HepG2 (cell line): ENCODE results near the gene RTN4RL2. TPM values are rescaled to one million over a fixed set of nuclear protein-coding genes. Genes with fewer than 3 reads are reported as not detected.
A peak's percentile ranks its signal among the peaks of the same experiment; 100 is the strongest.

Source experiments
- CBFB ChIP-seq: sonication (generic); formaldehyde crosslinking; IDR thresholded peaks from 2 replicates; pipeline ENCODE4 v1.4.0; 2020; ENCODE audit warnings: missing genetic modification reagents
- DR1 ChIP-seq: sonication (generic); formaldehyde crosslinking; IDR thresholded peaks from 2 replicates; pipeline ENCODE4 v1.8.0; 2021; ENCODE audit warnings: mild to moderate bottlenecking, missing genetic modification reagents, inconsistent platforms
- GMEB2 ChIP-seq: IDR thresholded peaks from 2 replicates; pipeline ENCODE4 v1.6.1; 2016; ENCODE audit warnings: missing biosample characterization, missing genetic modification reagents, low read depth
- MEIS2 ChIP-seq: sonication (generic); formaldehyde crosslinking; IDR thresholded peaks from 2 replicates; pipeline ENCODE4 v1.9.0; 2021; ENCODE audit warnings: mild to moderate bottlenecking, missing genetic modification reagents
- TEAD3 ChIP-seq: optimal IDR thresholded peaks from 2 replicates; pipeline ENCODE3; 2016; ENCODE audit warnings: borderline replicate concordance
- ZBED4 ChIP-seq: sonication (generic); formaldehyde crosslinking; IDR thresholded peaks from 2 replicates; pipeline ENCODE4 v1.4.0; 2020; ENCODE audit warnings: missing genetic modification reagents, borderline replicate concordance
- ZNF142 ChIP-seq: sonication (generic); formaldehyde crosslinking; IDR thresholded peaks from 2 replicates; pipeline ENCODE4 v1.4.0; 2020; ENCODE audit warnings: missing genetic modification reagents
- ZNF501 ChIP-seq: sonication (generic); formaldehyde crosslinking; IDR thresholded peaks from 2 replicates; pipeline ENCODE4 v1.5.1; 2020; ENCODE audit warnings: mild to moderate bottlenecking, moderate library complexity, missing genetic modification reagents
- ZNF850 ChIP-seq: sonication (generic); formaldehyde crosslinking; conservative IDR thresholded peaks from 2 replicates; pipeline ENCODE4 v1.9.0; 2021; ENCODE audit warnings: mild to moderate bottlenecking, missing genetic modification reagents
- ZNF878 ChIP-seq: sonication (generic); formaldehyde crosslinking; IDR thresholded peaks from 2 replicates; pipeline ENCODE4 v1.8.1; 2023; ENCODE audit warnings: mild to moderate bottlenecking, missing genetic modification reagents, moderate library complexity
- ZSCAN25 ChIP-seq: sonication (generic); formaldehyde crosslinking; IDR thresholded peaks from 2 replicates; pipeline ENCODE4 v1.8.0; 2022; ENCODE audit warnings: mild to moderate bottlenecking, missing genetic modification reagents
- polyA plus RNA-seq, 8 experiments: library from polyadenylated mRNA; depleted of rRNA in 3 of 8; stranded (reverse) in 7 of 8; unstranded in 1 of 8; fragments of >200 nt; fragmentation: Illumina TruSeq in 4 of 8; extraction: Trizol in 4 of 8; gene quantifications; 2 replicates each; pipeline versions ENCODE4 v1.2.1 to v1.2.3, GENCODE V29; 2011 to 2016; ENCODE audit warnings: low read depth in 4 of 8, missing spikeins in 1 of 8, mixed read lengths in 1 of 8; ENCODE audit not compliant: insufficient read depth in 1 of 8
- total RNA-seq, 5 experiments: library from RNA; depleted of rRNA; stranded (reverse); fragments of >200 nt; fragmentation: Illumina TruSeq; extraction: Trizol; gene quantifications; 2 replicates each; pipeline ENCODE4 v1.2.3, GENCODE V29; 2016; ENCODE audit warnings: low read depth in 1 of 5
- TF ChIP-seq, protein P1 (sequence below): sonication (generic); formaldehyde crosslinking; IDR thresholded peaks from 2 replicates; pipeline ENCODE4 v1.5.0; 2020; ENCODE audit warnings: missing genetic modification reagents
- TF ChIP-seq, protein P2 (sequence below): sonication (generic); formaldehyde crosslinking; IDR thresholded peaks from 2 replicates; pipeline ENCODE4 v1.4.0; 2020; ENCODE audit warnings: missing genetic modification reagents

RTN4RL2 gene
- total and polyA plus RNA-seq, 2 of the 13 experiments (the other 11 are each of a cell fraction or from before 2014, with no cell fraction given): 1.3 to 4.3 TPM

GRCh38 chr11:57480409-57481137 is 20.2 kb downstream of the RTN4RL2 start (continued):
- 0 out of 2 replicates have a peak, but pooled peaks have one; percentile 22 for TF ChIP-seq ZNF142 (CRISPR knock-in tag)
- TF ChIP-seq, protein P1, sequence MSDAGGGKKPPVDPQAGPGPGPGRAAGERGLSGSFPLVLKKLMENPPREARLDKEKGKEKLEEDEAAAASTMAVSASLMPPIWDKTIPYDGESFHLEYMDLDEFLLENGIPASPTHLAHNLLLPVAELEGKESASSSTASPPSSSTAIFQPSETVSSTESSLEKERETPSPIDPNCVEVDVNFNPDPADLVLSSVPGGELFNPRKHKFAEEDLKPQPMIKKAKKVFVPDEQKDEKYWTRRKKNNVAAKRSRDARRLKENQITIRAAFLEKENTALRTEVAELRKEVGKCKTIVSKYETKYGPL: no peak
- no peak for TF ChIP-seq GMEB2
- peak; percentile 62; the same call in 1 of the 2 replicates for TF ChIP-seq ZNF501 (CRISPR knock-in tag)
- TF ChIP-seq ZSCAN25 (CRISPR knock-in tag): no peak
- no peak for TF ChIP-seq ZNF850
- TF ChIP-seq DR1: no peak
- TF ChIP-seq, protein P2, sequence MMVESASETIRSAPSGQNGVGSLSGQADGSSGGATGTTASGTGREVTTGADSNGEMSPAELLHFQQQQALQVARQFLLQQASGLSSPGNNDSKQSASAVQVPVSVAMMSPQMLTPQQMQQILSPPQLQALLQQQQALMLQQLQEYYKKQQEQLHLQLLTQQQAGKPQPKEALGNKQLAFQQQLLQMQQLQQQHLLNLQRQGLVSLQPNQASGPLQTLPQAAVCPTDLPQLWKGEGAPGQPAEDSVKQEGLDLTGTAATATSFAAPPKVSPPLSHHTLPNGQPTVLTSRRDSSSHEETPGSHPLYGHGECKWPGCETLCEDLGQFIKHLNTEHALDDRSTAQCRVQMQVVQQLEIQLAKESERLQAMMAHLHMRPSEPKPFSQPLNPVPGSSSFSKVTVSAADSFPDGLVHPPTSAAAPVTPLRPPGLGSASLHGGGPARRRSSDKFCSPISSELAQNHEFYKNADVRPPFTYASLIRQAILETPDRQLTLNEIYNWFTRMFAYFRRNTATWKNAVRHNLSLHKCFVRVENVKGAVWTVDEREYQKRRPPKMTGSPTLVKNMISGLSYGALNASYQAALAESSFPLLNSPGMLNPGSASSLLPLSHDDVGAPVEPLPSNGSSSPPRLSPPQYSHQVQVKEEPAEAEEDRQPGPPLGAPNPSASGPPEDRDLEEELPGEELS (CRISPR knock-in tag): peak; percentile 17; the same call in 1 of the 2 replicates
- no peak for TF ChIP-seq ZNF878 (CRISPR knock-in tag)
- no peak for TF ChIP-seq MEIS2
- TF ChIP-seq TEAD3 (CRISPR knock-in tag): no peak
- no peak for TF ChIP-seq ZBED4 (CRISPR knock-in tag)
- no peak for TF ChIP-seq CBFB (CRISPR knock-in tag)
